ENCODE results near the gene HTT-AS. TPM values are rescaled to one million over a fixed set of nuclear protein-coding genes. Genes with fewer than 3 reads are reported as not detected.
A peak's percentile ranks its signal among the peaks of the same experiment; 100 is the strongest.

The HTT-AS gene
- total RNA-seq, 4 donors from 2014 or later = not detected

DNA sequence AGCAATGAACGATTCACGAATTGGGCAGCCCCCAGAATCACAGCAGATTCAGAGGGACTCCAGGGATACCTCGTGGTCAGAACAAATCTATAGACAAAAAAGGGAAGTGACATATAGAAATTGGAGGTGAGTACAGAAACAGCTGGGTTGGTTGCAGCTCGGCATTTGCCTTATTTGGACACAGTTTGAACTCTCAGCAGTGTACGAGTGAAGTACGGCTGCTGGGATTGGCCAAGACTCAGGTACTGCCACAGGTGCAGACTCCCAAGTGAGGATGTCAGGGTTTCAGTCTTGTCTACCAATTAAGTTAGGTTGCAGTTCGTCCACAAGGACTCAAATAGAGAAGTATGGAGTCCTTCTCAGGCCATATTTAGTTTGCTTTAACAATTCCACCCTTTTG is 28.2 kb downstream of the HTT-AS start:
- TF ChIP-seq POLR2A (IDR thresholded peaks at IDR 0.05; ENCODE audit: low read depth) (no peak), POLR2AphosphoS5 (IDR thresholded peaks at IDR 0.05) (no peak), EP300 (IDR thresholded peaks at IDR 0.05) (no peak)
- TF ChIP-seq, protein P1, sequence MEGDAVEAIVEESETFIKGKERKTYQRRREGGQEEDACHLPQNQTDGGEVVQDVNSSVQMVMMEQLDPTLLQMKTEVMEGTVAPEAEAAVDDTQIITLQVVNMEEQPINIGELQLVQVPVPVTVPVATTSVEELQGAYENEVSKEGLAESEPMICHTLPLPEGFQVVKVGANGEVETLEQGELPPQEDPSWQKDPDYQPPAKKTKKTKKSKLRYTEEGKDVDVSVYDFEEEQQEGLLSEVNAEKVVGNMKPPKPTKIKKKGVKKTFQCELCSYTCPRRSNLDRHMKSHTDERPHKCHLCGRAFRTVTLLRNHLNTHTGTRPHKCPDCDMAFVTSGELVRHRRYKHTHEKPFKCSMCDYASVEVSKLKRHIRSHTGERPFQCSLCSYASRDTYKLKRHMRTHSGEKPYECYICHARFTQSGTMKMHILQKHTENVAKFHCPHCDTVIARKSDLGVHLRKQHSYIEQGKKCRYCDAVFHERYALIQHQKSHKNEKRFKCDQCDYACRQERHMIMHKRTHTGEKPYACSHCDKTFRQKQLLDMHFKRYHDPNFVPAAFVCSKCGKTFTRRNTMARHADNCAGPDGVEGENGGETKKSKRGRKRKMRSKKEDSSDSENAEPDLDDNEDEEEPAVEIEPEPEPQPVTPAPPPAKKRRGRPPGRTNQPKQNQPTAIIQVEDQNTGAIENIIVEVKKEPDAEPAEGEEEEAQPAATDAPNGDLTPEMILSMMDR (IDR thresholded peaks at IDR 0.05) = no peak
- Histone ChIP-seq H3K27me3 (peaks cover 0 to 11% (median 0%) of the 10 kb centered on the region in 4 donors), H3K27ac (replicated peaks in 1 of 4) (no peak overlapping the region), H3K36me3 (no peaks in the 10 kb centered on the region), H3K9me3 (no peaks in the 10 kb centered on the region), H3K4me1 (peaks cover 6 to 23% (median 18%) of the 10 kb centered on the region in 4 donors), H3K4me3 (no peak overlapping the region)
- no peak for DNase-seq (ENCODE audit: extremely low spot score)
- 70% methylated on average over 7 of the region's 7 CpGs for WGBS
- intact Hi-C loops (cut with DNase I) = no loop called here

DNA sequence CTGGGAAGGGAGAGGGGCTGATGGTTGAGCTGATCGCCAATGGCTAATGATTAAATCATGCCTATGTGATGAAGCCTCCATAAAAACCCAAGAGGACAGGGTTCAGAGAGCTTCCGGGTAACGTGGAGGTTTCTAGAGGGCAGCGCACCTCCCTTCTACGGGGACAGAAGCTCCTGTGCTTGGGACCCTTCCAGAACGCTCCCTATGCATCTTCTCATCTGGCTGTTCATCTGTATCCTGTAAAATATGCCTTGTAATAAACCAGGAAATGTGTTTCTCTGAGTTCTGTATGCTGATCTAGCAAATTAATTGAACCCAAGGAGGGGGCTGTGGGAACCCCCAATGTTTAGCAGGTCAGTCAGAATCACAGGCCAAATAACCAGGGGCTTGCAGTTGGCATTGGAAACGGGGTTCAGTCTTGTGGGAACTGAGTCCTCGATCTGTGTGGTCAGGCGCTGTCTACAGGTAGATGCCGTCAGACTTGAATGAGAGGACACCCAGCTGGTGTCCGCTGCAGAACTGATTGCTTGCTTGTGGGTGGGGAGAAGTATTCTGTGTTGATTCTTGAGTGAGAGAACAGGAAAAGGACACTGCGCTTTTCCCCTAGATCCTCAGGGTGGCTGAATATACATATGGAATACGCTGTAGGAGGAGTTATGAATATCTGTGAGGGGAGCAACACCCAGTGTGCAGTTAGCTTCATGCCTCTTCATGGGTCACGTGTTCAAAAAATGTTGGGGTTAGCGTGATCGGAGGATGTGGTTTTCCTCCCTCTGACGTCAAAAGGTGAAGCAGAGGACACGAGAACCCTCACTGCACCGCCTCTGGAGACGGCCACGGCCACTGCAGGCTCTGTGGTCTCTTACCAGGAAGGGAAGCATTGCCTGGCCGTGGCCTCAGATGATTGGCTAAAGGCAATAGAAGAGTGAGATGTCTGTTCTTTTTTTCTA is 29.2 kb downstream of the HTT-AS start:
- intact Hi-C loops (cut with DNase I) = no loop called here
- TF ChIP-seq POLR2A (IDR thresholded peaks at IDR 0.05; ENCODE audit: low read depth) = no peak
- peak in 1 of 2 donors; percentile 14 for TF ChIP-seq POLR2AphosphoS5 (IDR thresholded peaks at IDR 0.05)
- WGBS = 74% methylated on average over 20 of the region's 22 CpGs
- no peak for DNase-seq (ENCODE audit: extremely low spot score)
- Histone ChIP-seq H3K9me3 (no peaks in the 10 kb centered on the region), H3K36me3 (no peaks in the 10 kb centered on the region), H3K4me1 (peaks cover 6 to 30% (median 23%) of the 10 kb centered on the region in 4 donors), H3K4me3 (no peak overlapping the region), H3K27ac (replicated peaks in 1 of 4) (no peak overlapping the region), H3K27me3 (peaks cover 0 to 17% (median 0%) of the 10 kb centered on the region in 4 donors)

DNA sequence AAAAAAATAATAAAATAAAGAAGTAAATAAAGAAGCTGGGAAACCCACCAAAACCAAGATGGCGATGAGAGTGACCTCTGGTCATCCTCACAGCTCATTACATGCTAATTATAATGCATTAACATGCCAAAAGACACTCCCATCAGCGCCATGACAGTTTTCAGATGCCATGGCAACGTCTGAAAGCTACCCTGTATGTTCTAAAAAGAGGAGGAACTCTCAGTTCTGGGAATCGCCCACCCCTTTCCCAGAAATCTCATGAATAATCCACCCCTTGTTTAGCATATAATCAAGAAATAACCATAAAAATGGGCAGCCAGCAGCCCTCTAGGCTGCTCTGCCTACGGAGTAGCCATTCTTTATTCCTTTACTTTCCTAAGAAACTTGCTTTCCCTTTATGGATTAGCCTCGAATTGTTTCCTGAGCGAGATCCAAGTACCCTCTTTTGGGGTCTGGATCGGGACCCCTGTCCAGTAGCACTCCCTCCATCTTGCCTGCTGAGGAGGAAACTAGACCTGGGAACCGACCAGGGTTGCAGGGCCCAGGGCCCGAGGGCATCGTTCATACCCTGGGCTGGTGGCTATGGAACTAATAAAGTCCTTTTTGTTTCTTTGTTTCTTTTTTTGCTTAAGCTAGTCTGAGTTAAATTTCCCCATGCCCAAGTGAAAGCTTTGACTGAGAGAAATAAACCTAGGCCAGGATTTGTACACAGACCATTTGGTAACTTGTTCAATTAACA is 30.9 kb downstream of the HTT-AS start:
- intact Hi-C loops (cut with DNase I) = no loop called here
- Histone ChIP-seq H3K27me3 (peaks cover 0 to 17% (median 0%) of the 10 kb centered on the region in 4 donors), H3K9me3 (no peaks in the 10 kb centered on the region), H3K27ac (replicated peaks in 1 of 4) (no peak overlapping the region), H3K36me3 (no peaks in the 10 kb centered on the region), H3K4me3 (no peak overlapping the region), H3K4me1 (peaks cover 7 to 38% (median 26%) of the 10 kb centered on the region in 4 donors)
- DNase-seq (ENCODE audit: extremely low spot score) = no peak
- WGBS = 92% methylated on average over 11 of the region's 11 CpGs
- TF ChIP-seq EP300 (IDR thresholded peaks at IDR 0.05) = no peak
- TF ChIP-seq, protein P1 (IDR thresholded peaks at IDR 0.05) = no peak
- TF ChIP-seq POLR2AphosphoS5 (IDR thresholded peaks at IDR 0.05) = no peak
- no peak for TF ChIP-seq POLR2A (IDR thresholded peaks at IDR 0.05; ENCODE audit: low read depth)

DNA sequence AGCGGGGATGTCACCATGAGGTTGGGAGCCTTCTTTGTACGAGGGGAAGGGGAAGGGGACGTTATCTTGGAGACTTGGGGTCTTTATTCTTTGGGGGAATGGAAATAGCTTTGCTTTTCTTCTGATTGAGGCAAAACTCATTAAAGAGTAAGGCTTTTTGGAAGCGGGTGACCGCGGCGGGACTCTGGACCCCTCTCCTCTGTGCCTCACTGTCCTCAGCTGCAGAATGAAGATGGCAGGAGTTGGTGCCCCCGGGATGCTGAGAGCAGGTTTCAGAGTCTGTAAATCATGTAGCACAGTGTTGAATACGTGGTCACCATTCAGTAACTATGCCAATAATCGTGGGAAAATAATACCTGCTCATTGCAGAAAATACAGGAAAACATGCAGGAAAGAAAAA is 32.1 kb downstream of the HTT-AS start:
- TF ChIP-seq POLR2AphosphoS5 (IDR thresholded peaks at IDR 0.05) (no peak), EP300 (IDR thresholded peaks at IDR 0.05) (no peak), POLR2A (IDR thresholded peaks at IDR 0.05; ENCODE audit: low read depth) (no peak)
- TF ChIP-seq, protein P1 (IDR thresholded peaks at IDR 0.05) = no peak
- 73% methylated on average over 10 of the region's 10 CpGs for WGBS
- H3K4me1 ChIP-seq = peaks cover 19 to 44% (median 36%) of the 10 kb centered on the region in 4 donors
- H3K27ac ChIP-seq (replicated peaks in 1 of 4) = peak overlapping the region; percentile 38 to 71 (median 64)
- no peaks in the 10 kb centered on the region for H3K36me3 ChIP-seq
- H3K27me3 ChIP-seq = peaks cover 0 to 17% (median 0%) of the 10 kb centered on the region in 4 donors
- no peak for DNase-seq (ENCODE audit: extremely low spot score)
- intact Hi-C loops (cut with DNase I) = no loop called here
- H3K4me3 ChIP-seq = peak overlapping the region; percentile 46 to 59 (median 52)
- no peaks in the 10 kb centered on the region for H3K9me3 ChIP-seq

All from esophagus muscularis mucosa (tissue), 4 donors.